ENCODE results near the gene ZBTB16. TPM values are rescaled to one million over a fixed set of nuclear protein-coding genes. Genes with fewer than 3 reads are reported as not detected.

Gene ZBTB16
- polyA plus RNA-seq, 1 donor from 2014 or later: 0.45 TPM

DNA sequence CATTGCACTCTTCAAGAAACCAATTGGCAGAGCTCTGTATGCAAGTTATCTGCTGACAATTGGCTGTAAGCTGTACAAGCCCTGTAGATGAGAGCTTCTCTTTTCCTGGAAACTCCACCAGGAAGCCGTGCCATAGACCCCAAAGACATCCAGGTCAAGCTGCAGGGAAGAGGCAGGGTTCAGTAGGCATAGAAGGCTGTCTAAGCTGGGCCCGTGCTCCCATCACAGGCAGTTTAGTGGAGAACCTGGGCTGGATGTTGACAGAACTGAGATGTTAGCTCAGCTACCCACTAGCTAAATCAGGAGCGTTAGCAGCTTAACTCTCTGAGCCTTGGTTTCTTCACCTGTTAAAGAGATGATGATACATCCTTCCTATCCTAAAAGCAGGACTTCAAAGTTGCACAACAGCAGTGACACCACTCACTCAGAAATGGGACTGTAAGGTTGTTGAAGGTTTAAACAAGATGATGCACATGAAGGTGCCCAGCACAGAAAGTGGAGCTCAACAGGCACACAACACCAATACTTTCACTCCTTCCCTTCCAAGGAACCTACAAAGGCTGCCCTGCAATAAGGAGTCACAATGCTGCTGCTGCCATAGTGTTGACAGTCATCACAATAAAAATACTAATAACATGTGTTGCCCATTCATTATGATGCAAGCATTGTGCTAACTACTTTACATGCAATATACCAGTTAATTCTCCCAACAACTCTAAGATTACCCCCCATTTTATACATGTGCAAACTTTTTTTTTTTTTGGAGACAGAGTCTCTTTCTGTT is 115.4 kb downstream of the ZBTB16 start:
- Histone ChIP-seq H2AFZ (ENCODE audit: low read depth, low read length) (no peak overlapping the region), H3K27me3 (ENCODE audit: insufficient read depth, low read depth, low read length) (no peaks in the 10 kb centered on the region), H3F3A (ENCODE audit: insufficient read depth, low read length, poor library complexity, severe bottlenecking) (no peaks in the 10 kb centered on the region), H3K27ac (ENCODE audit: low read length) (no peak overlapping the region), H4K20me1 (ENCODE audit: insufficient read depth) (no peaks in the 10 kb centered on the region), H3K79me2 (replicated peaks; ENCODE audit: insufficient read depth, low read length) (no peaks in the 10 kb centered on the region), H3K9me2 (ENCODE audit: insufficient read depth, low read length) (no peaks in the 10 kb centered on the region), H3K4me2 (ENCODE audit: low read length) (no peak overlapping the region), H3K9ac (ENCODE audit: low read length) (no peak overlapping the region), H3K36me3 (ENCODE audit: insufficient read depth, low read length) (no peaks in the 10 kb centered on the region), H3K9me3 (ENCODE audit: low read length) (no peaks in the 10 kb centered on the region), H3K4me3 (ENCODE audit: low read length) (no peak overlapping the region)
- TF ChIP-seq RAD21 (conservative IDR thresholded peaks at IDR 0.05) (no peak), MXI1 (conservative IDR thresholded peaks at IDR 0.05; ENCODE audit: poor library complexity, severe bottlenecking) (no peak), EZH2 (IDR thresholded peaks at IDR 0.05; ENCODE audit: borderline replicate concordance, insufficient read depth, low read length, poor library complexity, severe bottlenecking) (no peak), POLR2AphosphoS5 (IDR thresholded peaks at IDR 0.05) (no peak), TAF1 (IDR thresholded peaks at IDR 0.05; ENCODE audit: low read depth) (no peak), SMC3 (conservative IDR thresholded peaks at IDR 0.05; ENCODE audit: poor library complexity) (no peak), CTCF (IDR thresholded peaks at IDR 0.05; ENCODE audit: poor library complexity, severe bottlenecking) (no peak), EP300 (conservative IDR thresholded peaks at IDR 0.05; ENCODE audit: poor library complexity, severe bottlenecking) (no peak)
- TF ChIP-seq, protein P1, sequence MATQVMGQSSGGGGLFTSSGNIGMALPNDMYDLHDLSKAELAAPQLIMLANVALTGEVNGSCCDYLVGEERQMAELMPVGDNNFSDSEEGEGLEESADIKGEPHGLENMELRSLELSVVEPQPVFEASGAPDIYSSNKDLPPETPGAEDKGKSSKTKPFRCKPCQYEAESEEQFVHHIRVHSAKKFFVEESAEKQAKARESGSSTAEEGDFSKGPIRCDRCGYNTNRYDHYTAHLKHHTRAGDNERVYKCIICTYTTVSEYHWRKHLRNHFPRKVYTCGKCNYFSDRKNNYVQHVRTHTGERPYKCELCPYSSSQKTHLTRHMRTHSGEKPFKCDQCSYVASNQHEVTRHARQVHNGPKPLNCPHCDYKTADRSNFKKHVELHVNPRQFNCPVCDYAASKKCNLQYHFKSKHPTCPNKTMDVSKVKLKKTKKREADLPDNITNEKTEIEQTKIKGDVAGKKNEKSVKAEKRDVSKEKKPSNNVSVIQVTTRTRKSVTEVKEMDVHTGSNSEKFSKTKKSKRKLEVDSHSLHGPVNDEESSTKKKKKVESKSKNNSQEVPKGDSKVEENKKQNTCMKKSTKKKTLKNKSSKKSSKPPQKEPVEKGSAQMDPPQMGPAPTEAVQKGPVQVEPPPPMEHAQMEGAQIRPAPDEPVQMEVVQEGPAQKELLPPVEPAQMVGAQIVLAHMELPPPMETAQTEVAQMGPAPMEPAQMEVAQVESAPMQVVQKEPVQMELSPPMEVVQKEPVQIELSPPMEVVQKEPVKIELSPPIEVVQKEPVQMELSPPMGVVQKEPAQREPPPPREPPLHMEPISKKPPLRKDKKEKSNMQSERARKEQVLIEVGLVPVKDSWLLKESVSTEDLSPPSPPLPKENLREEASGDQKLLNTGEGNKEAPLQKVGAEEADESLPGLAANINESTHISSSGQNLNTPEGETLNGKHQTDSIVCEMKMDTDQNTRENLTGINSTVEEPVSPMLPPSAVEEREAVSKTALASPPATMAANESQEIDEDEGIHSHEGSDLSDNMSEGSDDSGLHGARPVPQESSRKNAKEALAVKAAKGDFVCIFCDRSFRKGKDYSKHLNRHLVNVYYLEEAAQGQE (IDR thresholded peaks at IDR 0.05; ENCODE audit: borderline replicate concordance): no peak

DNA sequence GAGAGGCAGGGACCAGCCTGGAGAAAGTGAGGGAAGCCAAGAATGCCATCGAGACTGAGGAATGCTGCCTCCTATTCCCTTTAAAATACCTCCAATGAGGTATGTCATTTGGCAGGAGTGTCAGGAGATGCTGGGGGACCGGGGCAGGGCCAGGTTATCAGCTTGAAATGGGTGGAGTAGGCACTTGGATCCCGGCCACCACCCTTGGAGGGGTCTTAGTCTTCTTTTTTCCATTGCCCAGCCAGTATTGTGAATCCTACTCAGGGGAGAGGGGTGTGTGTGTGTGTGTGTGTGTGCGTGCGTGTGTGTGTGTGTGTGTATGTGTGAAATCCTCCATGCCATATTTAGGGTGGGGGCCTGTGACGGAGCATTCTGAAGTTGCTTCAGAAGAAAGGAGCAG is 116.2 kb downstream of the ZBTB16 start:
- no peaks in the 10 kb centered on the region for H3K79me2 ChIP-seq (replicated peaks; ENCODE audit: insufficient read depth, low read length)
- no peak overlapping the region for H3K9ac ChIP-seq (ENCODE audit: low read length)
- no peaks in the 10 kb centered on the region for H3F3A ChIP-seq (ENCODE audit: insufficient read depth, low read length, poor library complexity, severe bottlenecking)
- H3K36me3 ChIP-seq (ENCODE audit: insufficient read depth, low read length): no peaks in the 10 kb centered on the region
- no peaks in the 10 kb centered on the region for H4K20me1 ChIP-seq (ENCODE audit: insufficient read depth)
- H3K27ac ChIP-seq (ENCODE audit: low read length): no peak overlapping the region
- H3K9me2 ChIP-seq (ENCODE audit: insufficient read depth, low read length): no peaks in the 10 kb centered on the region
- no peak overlapping the region for H2AFZ ChIP-seq (ENCODE audit: low read depth, low read length)
- H3K4me2 ChIP-seq (ENCODE audit: low read length): no peak overlapping the region
- H3K27me3 ChIP-seq (ENCODE audit: insufficient read depth, low read depth, low read length): no peaks in the 10 kb centered on the region
- no peak for TF ChIP-seq MXI1 (conservative IDR thresholded peaks at IDR 0.05; ENCODE audit: poor library complexity, severe bottlenecking)
- no peak for TF ChIP-seq POLR2AphosphoS5 (IDR thresholded peaks at IDR 0.05)
- TF ChIP-seq TAF1 (IDR thresholded peaks at IDR 0.05; ENCODE audit: low read depth): no peak
- no peaks in the 10 kb centered on the region for H3K9me3 ChIP-seq (ENCODE audit: low read length)
- no peak overlapping the region for H3K4me3 ChIP-seq (ENCODE audit: low read length)
